Common myeloid progenitor, CD34-positive (primary cell): ENCODE data around the gene TNFRSF25.
A peak's percentile ranks its signal among the peaks of the same experiment; 100 is the strongest.

Experiments used
- CTCF ChIA-PET: fragments of 350-600 bp; sonication (Branson Sonifier 250); formaldehyde crosslinking; loops from one replicate; lab custom pipeline; 2021; ENCODE audit warnings: antibody characterized with exemption; lab: Charles Lee
- POLR2A ChIA-PET: fragments of 350-600 bp; sonication (Branson Sonifier 250); formaldehyde crosslinking; loops from one replicate; lab custom pipeline; 2021; ENCODE audit warnings: antibody characterized with exemption; lab: Charles Lee
- DNase-seq, 3 donors: peaks; one replicate each; pipeline versions ENCODE4 v3.0.0 to v3.0.0-alpha.2; 2013
- H3K27ac ChIP-seq, 2 experiments: 1 replicate in 1 of 2; 2 replicates in 1 of 2; pipeline ENCODE4 v1.7.0; 2013; ENCODE audit warnings: inconsistent platforms in 2 of 2, low read length in 2 of 2, mild to moderate bottlenecking in 2 of 2, low read depth in 1 of 2, moderate library complexity in 1 of 2; ENCODE audit not compliant: severe bottlenecking in 2 of 2, insufficient read depth in 1 of 2, poor library complexity in 1 of 2
- H3K27me3 ChIP-seq, 5 experiments: replicated peaks in 2 of 5; 1 replicate in 3 of 5; 2 replicates in 2 of 5; pipeline versions ENCODE4 v1.6.1 to v1.7.0; 2013; ENCODE audit warnings: low read length in 4 of 5, mild to moderate bottlenecking in 2 of 5, moderate library complexity in 2 of 5, inconsistent platforms in 1 of 5; ENCODE audit not compliant: insufficient read depth in 5 of 5, control insufficient read depth in 4 of 5
- H3K36me3 ChIP-seq, 4 experiments: 1 replicate in 2 of 4; 2 replicates in 2 of 4; pipeline versions ENCODE4 v1.6.1 to v1.7.0; 2013; ENCODE audit warnings: low read length in 3 of 4, control low read depth in 1 of 4, mild to moderate bottlenecking in 1 of 4; ENCODE audit not compliant: control insufficient read depth in 4 of 4, insufficient read depth in 4 of 4
- H3K4me1 ChIP-seq, 4 experiments: 1 replicate in 3 of 4; 2 replicates in 1 of 4; pipeline versions ENCODE4 v1.6.1 to v1.7.1; 2013; ENCODE audit warnings: low read length in 3 of 4, mild to moderate bottlenecking in 3 of 4, control low read depth in 1 of 4, inconsistent platforms in 1 of 4, moderate library complexity in 1 of 4; ENCODE audit not compliant: control insufficient read depth in 4 of 4, insufficient read depth in 4 of 4; ENCODE audit errors: control extremely low read depth in 1 of 4
- H3K4me3 ChIP-seq, 7 experiments: 1 replicate in 4 of 7; 2 replicates in 3 of 7; pipeline versions ENCODE4 v1.5.1 to v1.7.0; 2013; ENCODE audit warnings: mild to moderate bottlenecking in 7 of 7, low read length in 6 of 7, moderate library complexity in 6 of 7, inconsistent platforms in 2 of 7, low read depth in 2 of 7, control low read depth in 1 of 7; ENCODE audit not compliant: insufficient read depth in 4 of 7, control insufficient read depth in 1 of 7; ENCODE audit errors: extremely low read depth in 1 of 7
- H3K9me3 ChIP-seq, 5 experiments: 1 replicate in 4 of 5; 2 replicates in 1 of 5; pipeline versions ENCODE4 v1.6.1 to v1.7.1; 2013; ENCODE audit warnings: low read length in 4 of 5, mild to moderate bottlenecking in 2 of 5, inconsistent platforms in 1 of 5, low read depth in 1 of 5, moderate library complexity in 1 of 5; ENCODE audit not compliant: control insufficient read depth in 4 of 5, insufficient read depth in 2 of 5; ENCODE audit errors: control extremely low read depth in 1 of 5
- WGBS: methylation state at CpG from one replicate; pipeline ENCODE4 v1.1.5; 2013; ENCODE audit not compliant: insufficient coverage; 5-methylcytosine and 5-hydroxymethylcytosine counted together

The TNFRSF25 gene

GRCh38 chr1:6502000-6502891, 36.3 kb upstream of the TNFRSF25 start:
- Histone ChIP-seq H3K27ac (no peak overlapping the region), H3K4me3 (no peak overlapping the region), H3K27me3 (peaks cover 0 to 22% (median 10%) of the 10 kb centered on the region in 5 experiments), H3K9me3 (no peaks in the 10 kb centered on the region), H3K4me1 (peaks cover 0 to 16% (median 14%) of the 10 kb centered on the region in 4 experiments), H3K36me3 (no peaks in the 10 kb centered on the region)
- ChIA-PET POLR2A (no interaction called here), CTCF (interaction anchor here (0.8 kb wide), 1 partner anchor 144 kb away, joined by 3 read pairs; no protein-coding TSS in a partner anchor)
- WGBS: 97% methylated on average over 24 of the region's 31 CpGs
- DNase-seq: no peak

GRCh38 chr1:6501279-6501813, 35.4 kb upstream of the TNFRSF25 start:
- H3K27me3 ChIP-seq: peaks cover 0 to 30% (median 13%) of the 10 kb centered on the region in 5 experiments
- H3K36me3 ChIP-seq: no peaks in the 10 kb centered on the region
- peaks cover 0 to 15% (median 13%) of the 10 kb centered on the region in 4 experiments for H3K4me1 ChIP-seq
- H3K4me3 ChIP-seq: no peak overlapping the region
- POLR2A ChIA-PET: no interaction called here
- no peak overlapping the region for H3K27ac ChIP-seq
- H3K9me3 ChIP-seq: no peaks in the 10 kb centered on the region
- no peak for DNase-seq
- CTCF ChIA-PET: interaction anchor here (0.8 to 2.3 kb wide), 3 partner anchors 22 to 145 kb away, joined by 3 to 6 read pairs (median 3); no protein-coding TSS in a partner anchor
- 97% methylated on average over 10 of the region's 10 CpGs for WGBS

- Histone ChIP-seq H3K9me3 (no peaks in the 10 kb centered on the region), H3K4me3 (no peak overlapping the region), H3K27me3 (peaks cover 0 to 36% (median 18%) of the 10 kb centered on the region in 5 experiments), H3K36me3 (no peaks in the 10 kb centered on the region), H3K27ac (no peak overlapping the region), H3K4me1 (peaks cover 0 to 22% (median 17%) of the 10 kb centered on the region in 4 experiments)
- POLR2A ChIA-PET: interaction anchor here (0.6 kb wide), 1 partner anchor 424 kb away, joined by 3 read pairs; no protein-coding TSS in a partner anchor
- WGBS: 94% methylated on average over 24 of the region's 27 CpGs
- CTCF ChIA-PET: interaction anchor here (1.2 to 2.3 kb wide), 2 partner anchors 22 to 128 kb away, joined by 3 to 6 read pairs; no protein-coding TSS in a partner anchor
- no peak for DNase-seq
These were observed 34.7 kb upstream of the TNFRSF25 start for GRCh38 chr1:6500544-6501278.

GRCh38 chr1:6499296-6499695, 33.3 kb upstream of the TNFRSF25 start:
- no peak for DNase-seq
- 90% methylated on average over 2 of the region's 4 CpGs for WGBS
- CTCF ChIA-PET: interaction anchor here (0.8 to 2.3 kb wide), 3 partner anchors 11 to 55 kb away, joined by 3 to 6 read pairs (median 4); partner anchors contain the start of genes NOL9 and TAS1R1
- Histone ChIP-seq H3K4me3 (no peak overlapping the region), H3K36me3 (no peaks in the 10 kb centered on the region), H3K27ac (no peak overlapping the region), H3K27me3 (peaks cover 0 to 39% (median 19%) of the 10 kb centered on the region in 5 experiments), H3K9me3 (no peaks in the 10 kb centered on the region), H3K4me1 (peaks cover 0 to 25% (median 20%) of the 10 kb centered on the region in 4 experiments)
- POLR2A ChIA-PET: no interaction called here

- DNase-seq: no peak
- Histone ChIP-seq H3K27me3 (peaks cover 0 to 39% (median 19%) of the 10 kb centered on the region in 5 experiments), H3K4me3 (no peak overlapping the region), H3K9me3 (no peaks in the 10 kb centered on the region), H3K27ac (no peak overlapping the region), H3K4me1 (peaks cover 0 to 25% (median 20%) of the 10 kb centered on the region in 4 experiments), H3K36me3 (no peaks in the 10 kb centered on the region)
- 84% methylated on average over 13 of the region's 13 CpGs for WGBS
- ChIA-PET POLR2A (no interaction called here), CTCF (interaction anchor here (0.8 to 1.4 kb wide), 2 partner anchors 12 to 56 kb away, joined by 3 to 4 read pairs; partner anchors contain the start of genes NOL9 and TAS1R1)
These were observed 32.7 kb upstream of the TNFRSF25 start for GRCh38 chr1:6498576-6499111.

GRCh38 chr1:6497867-6498575, 32.0 kb upstream of the TNFRSF25 start:
- DNase-seq: no peak
- POLR2A ChIA-PET: no interaction called here
- WGBS: 68% methylated on average over 10 of the region's 20 CpGs

More at GRCh38 chr1:6497867-6498575, 32.0 kb upstream of the TNFRSF25 start:
- Histone ChIP-seq H3K4me1 (peaks cover 0 to 25% (median 20%) of the 10 kb centered on the region in 4 experiments), H3K9me3 (no peaks in the 10 kb centered on the region), H3K27ac (no peak overlapping the region), H3K4me3 (peak overlapping the region in 5 of 7 experiments; percentile 42 to 78 (median 66)), H3K36me3 (no peaks in the 10 kb centered on the region), H3K27me3 (peaks cover 0 to 39% (median 19%) of the 10 kb centered on the region in 5 experiments)
- CTCF ChIA-PET: interaction anchor here (1.4 kb wide), 1 partner anchor 12 kb away, joined by 3 read pairs; no protein-coding TSS in a partner anchor
